Measurements from ENCODE around the gene FARSA.
A peak's percentile ranks its signal among the peaks of the same experiment; 100 is the strongest.
"Not testable (repeated sequence)": the region's sequence is repeated elsewhere in the genome, so short reads cannot be mapped to it uniquely, and the experiment has no call there.

FARSA gene

DNA sequence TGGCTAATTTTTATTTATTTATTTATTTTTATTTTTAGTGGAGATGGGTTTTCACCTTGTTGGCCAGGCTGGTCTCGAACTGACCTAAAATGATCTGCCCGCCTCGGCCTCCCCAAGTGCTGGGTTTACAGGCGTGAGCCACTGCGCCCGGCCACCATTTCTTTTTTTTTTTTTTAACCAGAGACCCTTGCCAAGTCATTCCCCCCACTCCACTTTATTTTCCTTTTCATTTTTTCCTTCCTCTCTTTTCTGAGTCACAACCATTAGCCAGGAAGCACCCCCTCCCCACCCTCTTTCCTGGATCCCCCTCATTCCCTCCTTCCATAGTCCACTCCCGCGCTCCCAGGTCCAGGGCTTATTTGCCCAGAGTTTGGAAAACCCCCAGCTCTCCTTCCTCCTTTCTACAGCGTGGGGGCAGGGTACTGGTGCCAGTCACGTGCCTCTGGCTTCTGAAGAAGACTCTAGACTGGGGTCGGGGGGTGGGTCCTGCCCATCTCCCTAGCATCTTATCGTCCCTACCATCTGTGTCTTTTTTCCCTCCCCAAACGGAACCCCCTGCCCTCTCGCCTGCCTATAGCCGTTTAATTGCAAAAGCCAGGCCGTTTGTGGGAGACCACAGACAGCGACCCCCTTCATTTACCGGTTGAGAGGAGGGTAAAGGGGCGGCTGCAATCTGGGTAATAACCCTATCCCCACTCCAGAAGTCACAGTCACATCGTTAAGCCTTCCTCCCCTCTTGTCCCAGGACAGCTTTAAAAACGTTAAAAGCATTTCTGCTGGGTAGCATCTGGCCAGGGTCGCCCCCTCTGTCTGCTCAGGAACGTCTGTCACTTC, 3.8 kb upstream of the FARSA start:
- peak in 1 of 2 experiments; percentile 23 for DNase-seq

DNA sequence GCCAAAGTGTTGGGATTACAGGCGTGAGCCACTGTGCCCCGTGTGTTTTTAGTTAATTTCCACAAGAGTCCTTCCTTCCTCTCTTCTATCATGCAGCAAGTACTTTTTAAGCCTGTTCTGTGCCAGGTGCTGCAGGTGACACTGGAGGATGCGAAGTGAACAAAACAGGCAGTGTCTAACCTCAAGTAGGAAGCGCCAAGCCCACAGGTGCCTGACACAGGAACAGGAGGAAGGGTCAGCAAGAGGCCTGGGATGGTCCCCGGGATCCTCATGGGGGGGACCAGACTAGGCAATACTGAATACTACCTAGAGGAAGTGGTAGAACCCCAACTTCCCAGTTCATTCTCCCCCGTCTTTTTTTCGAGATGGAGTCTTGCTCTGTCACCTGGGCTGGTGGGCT, 3.1 kb upstream of the FARSA start:
- no peak for DNase-seq

DNA sequence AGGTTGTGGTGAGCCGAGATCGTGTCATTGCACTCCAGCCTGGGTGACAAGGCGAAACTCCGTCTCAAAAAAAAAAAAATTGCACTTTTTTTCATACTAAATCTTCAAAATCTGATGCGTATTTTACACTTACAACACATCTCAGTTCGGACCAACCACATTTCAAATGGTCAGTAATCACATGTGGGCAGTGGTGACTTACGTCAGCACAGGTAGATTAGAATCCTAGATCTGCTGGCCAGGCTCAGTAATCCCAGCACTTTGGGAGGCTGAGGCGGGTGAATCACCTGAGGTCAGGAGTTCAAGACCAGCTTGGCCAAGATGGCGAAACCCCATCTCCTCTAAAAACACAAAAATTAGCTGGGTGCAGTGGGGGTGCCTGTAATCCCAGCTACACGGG, 1.6 kb upstream of the FARSA start:
- no peak for DNase-seq

DNA sequence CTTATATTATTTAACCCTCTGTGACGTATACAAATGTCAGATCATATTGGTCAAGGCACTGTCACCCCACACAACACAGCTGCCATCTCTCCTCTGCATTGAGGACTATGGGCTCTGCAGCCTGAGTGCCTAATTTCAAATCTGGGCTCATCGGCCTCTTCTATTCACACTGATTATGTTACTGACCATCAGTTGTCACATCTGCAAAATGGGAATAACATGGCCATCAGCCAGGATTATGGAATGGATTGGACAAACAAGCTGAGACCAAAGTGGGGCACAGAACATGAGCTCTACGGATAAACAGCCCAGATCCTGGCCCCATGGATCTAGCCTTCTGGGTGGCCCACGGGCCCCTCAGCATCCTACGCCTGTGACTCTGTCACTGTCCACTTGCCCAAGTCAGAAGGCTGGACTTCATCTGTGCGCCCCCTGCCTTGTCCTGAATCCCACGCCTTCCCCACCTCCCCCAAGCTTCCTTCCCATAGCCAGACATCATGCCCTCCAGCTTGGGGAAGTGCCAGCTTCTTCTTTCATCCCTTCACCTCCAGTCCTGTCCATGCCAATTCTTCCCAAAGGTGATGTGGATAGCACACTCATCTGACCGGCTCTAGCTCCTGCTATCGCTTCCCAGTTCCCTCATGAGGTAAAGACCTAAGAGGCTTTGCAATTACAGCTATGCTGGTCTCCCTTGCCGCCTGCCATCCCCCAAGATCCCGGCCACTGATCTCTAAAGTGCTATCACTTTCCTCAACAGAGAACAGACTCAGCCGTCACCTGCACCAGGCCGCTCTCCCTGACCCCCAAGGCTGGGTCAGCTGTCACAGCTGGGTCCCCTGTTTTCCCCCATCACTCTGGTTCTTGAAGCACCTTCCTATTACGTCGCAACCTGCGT, 872 bp downstream of the FARSA start:
- DNase-seq: no peak

DNA sequence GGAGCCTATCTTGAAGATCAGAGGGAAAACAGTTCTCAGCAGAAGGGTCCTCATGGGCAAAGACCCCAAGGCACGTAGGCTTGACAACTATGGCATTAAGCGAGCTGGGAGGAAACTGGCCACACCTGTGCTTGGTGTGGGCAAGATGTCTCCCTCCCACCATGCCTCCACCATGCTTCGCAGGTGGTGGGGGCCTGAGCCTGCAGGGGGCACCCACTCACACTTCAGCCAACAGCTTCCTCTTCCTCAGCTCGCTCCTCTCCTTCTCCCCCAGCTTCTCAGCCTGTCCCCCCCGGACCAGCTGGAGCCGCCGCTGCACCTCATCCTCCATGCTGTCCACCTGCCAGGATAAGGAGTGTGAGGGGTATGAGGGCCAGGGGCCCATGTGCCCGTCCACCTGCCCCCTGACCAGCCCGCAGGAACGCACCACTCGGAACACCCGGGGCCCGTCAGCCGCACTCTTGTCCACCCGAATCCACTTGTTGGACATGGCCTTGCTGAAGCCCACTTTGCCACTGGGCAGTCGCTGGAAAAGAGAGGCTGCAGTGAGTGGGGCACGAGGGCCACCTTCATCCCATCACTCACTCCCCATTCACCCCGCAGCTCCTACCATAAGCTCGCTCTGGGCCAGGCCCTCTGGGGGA, 3.4 kb downstream of the FARSA start:
- no peak for DNase-seq

DNA sequence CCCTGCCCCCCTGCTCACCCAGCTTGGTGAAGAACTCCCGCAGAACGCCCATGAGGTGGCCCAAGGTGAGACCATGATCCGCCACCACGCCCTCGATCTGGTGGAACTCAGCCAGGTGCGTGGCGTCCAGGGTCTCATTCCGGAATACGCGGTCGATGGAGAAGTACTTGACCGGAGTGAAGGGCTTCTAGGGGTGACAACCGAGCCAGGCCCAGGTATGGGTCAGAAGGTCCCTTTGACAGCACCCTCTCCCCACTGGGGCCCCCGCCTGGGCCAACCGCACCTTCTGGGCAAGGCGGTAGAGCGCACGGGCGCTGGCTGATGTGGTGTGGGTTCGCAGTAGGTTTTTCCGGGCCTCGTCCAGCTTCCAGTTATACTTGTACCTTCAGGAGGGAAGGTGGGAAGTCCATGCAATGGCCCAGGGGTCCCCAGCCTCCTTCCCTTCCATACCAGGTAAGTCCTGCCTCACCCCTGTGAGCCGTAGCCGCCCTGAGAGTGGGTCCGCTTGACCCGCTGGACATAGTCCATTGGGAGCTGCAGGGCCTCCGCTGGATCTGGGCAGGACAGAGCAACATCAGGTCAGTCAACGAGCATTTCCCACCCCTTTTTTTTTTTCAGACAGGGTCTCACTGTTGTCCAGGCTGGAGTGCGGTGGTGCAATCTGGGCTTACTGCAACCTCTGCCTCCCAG, 8.7 kb downstream of the FARSA start:
- DNase-seq: no peak

DNA sequence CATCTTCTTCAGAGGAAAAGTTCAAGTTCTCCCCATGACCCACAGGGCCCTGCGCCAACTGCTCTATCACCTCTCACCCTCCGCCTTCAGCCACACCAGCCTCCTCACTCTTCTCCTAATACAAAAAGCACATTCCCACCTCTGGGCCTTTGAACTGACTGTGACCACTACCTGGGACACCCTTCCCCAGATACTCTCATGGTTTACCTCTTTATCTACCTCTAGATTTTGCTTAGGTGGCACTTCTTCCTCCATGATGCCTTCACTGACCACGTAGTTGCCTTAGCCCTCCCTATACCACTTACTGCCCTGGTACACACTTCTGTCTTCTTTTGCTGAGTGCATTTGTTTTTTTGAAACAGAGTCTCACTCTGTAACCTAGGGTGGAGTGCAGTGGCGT, 10.6 kb downstream of the FARSA start:
- no peak for DNase-seq

DNA sequence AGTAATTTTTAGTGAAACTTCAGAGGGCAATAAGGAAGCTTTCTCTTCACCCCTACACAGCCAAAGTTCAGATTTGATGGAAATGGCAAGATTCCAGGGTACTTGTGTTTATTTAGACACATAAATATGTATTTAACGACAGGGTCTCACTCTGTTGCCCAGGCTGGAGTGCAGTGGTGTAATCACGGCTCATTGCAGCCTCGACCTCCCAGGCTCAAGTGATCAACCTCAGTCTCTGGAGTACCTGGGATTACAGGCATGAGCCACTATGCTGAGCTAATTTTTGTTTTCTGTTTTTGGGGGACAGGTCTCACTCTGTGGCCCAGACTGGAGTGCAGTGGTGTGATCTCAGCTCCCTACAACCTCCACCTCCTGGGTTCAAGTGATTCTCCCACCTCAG, 12.5 kb downstream of the FARSA start:
- no peak for DNase-seq

DNA sequence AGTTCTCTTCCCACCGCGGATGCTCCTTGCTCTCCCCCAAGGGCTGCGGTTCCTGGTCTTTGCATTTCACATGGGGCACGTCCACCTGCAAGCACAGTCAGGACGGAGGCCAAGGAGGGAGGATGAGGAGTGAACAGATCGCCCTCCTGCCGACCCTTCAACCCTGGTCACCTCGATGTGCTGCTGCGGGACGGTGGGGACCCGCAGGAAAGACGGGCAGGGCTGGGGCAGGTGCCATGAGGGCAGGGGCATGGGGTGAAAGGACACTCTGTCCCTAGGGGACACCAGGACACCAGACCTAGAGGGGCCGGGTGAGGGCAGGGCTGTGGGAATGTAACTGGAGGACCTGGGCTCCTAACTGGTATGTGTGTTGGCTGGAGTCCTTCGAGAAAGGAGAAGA, 15.3 kb downstream of the FARSA start:
- no peak for DNase-seq

DNA sequence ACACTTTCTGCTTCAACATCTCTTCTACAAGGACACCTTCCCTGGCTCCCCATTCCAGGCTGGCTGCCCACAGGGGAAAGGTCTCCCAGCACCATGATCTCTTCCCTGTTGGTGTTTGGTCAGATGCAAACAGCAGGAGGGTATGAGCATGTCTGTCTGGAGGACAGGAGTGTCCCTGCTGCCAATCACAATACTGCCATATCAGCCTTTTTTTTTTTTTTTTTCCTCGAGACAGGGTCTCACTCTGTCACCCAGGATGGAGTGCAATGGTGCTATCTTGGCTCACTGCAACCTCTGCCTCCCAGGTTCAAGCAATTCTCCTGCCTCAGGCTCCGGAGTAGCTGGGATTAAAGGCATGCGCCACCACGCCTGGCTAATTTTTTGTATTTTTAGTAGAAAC, 17.7 kb downstream of the FARSA start:
- DNase-seq: not testable (repeated sequence)

DNA sequence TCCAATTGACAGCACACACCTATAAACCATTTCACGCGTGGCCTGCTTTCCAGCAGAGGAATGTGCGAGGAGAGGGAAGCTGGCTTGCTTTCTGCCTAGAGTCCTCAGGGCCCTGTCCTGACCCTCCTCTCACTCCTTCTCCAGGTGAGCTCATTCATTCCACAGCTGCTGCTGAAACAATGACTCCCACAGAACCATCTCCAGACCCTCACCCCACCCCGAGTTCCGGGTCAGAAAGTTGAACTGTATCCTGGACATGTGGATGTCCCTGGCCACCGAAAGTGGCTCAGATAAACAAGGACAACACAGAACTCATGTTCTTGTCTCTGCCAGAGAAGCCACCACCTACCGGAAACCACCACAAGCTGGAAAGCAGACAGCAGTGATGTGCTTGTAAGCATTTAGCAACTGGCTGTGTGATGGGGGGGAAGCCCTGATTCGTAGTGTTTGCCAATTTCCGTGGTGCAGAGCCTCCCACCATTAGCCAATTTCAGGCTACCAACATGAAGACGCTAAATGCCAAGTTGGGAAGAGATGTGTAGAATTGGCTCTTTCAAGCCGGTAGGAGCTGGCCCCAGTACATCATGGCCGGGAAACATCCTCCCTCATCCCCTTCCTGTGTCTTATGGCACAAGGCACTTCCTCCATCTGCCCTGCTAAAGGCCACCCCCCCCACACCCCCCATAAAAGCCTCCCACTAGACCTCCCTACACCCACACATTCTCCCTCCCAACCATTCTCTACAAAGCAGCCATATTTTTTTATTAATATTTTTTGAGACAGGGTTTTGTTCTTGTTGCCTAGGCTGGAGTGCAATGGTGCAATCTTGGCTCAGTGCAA, 19.4 kb downstream of the FARSA start:
- peak in 1 of 2 experiments; percentile 60 for DNase-seq

DNA sequence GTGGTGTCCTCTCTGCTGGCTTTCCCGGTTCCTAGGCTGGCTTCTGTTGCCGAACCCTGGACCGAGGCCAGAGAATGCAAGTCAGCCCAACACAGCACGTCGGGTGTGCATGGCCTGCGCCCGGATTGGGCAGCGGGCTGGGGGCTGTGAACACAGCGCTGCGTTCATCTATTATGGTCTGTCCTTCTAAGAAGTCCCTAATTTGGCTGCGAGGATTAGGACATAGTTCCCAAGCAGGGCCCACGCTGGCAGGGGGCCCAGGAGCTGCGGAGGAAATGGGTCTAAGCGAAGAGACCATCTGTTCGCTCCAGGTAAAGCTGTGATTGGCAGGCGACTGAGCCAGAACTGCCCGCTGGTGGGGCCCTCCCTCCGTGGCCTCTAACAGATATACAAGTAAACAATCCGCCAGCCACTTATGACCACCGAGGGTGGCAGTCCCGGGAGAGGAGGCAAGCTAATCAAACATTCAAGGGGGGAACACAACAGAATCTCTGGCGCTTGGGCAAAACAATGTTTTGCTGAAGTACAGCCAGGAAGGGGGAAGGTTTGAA, 20.4 kb downstream of the FARSA start:
- DNase-seq: peak; percentile 91 to 99

DNA sequence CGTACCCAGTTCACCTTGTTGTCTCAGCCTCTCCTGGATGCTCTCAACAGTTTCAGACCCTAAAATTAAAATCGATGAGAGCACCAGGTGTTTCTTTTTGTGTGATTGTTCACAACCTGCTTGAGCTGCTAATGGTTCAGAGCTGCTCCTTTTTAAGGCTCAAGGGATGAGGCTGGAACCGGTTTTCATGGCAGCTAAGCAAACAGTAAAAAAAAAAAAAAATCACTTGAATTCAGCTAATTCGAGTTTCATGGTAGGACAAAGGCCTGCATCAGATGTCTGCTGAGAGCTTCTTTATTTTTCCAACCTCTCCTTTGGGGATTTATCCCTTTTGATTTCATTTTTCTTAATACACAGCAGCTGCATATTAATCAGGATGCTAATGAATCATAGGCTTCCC, 20.9 kb downstream of the FARSA start:
- peak in 1 of 2 experiments; percentile 75 for DNase-seq

DNA sequence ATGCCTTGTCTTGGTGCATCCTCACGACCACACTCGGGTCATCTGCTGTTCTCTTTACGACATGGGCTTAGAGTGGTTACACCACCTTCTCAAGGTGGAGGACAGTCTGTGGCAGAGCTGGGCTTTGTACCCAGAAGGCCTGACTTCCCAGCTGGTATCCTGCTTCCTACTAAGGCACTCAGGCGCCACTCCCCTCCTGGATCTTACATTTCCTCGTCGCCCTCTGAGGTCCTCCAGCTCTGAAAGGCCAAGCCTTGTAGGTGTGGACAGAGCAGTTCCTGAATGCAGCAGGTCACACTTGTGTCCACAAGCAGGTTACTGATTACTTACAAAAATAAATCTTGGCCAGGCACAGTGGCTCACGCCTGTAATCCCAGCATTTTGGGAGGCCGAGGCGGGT, 26.3 kb downstream of the FARSA start:
- no peak for DNase-seq

DNA sequence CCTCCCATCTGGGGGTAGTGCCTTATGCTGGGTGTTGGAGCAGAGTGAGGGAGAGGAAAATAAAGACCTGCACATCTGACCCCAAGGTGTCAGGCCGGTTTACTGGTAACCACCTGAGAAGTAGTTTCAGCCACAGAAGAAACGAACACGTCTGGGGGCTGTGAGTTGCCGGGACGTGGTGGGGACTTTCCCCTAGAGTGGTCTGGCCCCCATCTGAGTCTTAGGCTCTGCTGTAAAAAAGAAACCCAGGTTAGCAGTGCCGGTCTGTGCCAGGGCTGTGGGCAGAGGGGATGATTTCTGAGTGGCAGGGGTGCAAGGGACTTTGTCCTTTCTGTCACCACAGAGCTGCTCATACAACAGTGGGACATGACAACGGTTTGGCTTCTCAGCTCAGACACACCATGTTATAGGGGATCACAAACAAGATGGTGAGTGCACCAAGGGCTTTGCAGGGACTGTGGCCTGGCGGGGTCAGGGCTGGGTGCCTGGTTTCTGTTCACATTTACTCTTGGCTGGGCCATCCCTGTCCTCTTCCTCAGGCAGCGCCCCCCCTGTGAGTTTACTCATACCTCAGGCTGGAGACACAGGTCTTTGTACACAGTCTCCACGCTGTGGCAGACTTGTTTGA, 33.5 kb downstream of the FARSA start:
- DNase-seq: no peak

DNA sequence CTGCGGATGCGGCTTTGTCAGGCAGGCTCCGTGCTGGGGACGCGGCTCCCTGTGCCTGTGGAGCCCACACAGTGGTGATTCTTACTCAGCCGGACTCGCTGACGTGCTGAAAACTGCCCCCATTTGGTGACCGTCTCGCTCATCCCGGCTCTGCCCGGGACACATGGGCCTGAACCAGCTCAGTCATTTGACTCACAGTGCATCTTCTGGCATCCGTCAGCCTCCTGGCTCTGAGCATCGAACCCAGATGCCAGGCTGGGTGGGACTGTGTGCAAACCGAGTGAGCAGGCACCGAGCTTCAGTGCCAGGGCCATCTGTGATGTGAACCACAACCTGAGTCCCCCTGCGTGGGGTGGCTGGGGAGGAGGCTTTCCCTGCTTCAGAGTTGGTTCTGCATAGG, 37.1 kb downstream of the FARSA start:
- no peak for DNase-seq

DNA sequence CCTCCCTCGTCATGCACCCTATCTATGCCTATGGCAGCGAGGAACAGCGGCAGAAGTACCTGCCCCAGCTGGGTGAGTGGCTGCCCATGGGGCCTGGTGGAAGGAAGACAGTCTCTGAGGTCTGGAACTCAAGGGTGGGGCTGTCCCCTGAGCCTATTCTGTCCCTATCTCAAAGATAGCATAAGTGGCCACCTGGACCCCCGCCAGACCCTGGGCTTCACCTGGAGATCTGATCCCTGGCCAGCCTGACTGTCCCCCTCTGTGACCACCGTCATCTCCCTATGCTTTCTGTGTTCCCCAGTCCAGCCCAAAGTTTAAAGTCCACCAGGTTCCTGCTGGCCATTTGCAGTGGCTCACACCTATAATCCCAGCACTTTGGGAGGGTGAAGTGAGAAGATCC, 39.9 kb downstream of the FARSA start:
- DNase-seq: no peak

DNA sequence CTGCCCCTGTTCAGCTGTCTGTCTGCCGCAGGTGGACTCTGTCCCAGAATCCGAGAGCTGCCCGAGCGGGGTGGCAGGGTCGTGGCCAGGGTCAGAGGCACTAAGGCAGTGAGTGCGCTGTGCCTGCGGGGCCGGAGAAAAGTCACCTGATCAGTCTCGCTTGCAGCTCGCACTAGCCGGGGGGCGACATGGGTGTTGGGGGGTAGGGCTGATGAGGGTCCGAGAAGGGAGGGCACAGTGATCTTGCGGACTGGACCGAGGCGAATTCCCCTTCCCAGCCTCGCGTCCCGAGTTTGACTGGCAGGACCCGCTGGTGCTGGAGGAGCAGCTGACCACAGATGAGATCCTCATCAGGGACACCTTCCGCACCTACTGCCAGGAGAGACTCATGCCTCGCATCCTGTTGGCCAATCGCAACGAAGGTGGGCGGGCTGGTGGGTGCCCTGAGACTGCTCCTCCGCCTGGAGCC, 41.9 kb downstream of the FARSA start:
- no peak for DNase-seq

DNA sequence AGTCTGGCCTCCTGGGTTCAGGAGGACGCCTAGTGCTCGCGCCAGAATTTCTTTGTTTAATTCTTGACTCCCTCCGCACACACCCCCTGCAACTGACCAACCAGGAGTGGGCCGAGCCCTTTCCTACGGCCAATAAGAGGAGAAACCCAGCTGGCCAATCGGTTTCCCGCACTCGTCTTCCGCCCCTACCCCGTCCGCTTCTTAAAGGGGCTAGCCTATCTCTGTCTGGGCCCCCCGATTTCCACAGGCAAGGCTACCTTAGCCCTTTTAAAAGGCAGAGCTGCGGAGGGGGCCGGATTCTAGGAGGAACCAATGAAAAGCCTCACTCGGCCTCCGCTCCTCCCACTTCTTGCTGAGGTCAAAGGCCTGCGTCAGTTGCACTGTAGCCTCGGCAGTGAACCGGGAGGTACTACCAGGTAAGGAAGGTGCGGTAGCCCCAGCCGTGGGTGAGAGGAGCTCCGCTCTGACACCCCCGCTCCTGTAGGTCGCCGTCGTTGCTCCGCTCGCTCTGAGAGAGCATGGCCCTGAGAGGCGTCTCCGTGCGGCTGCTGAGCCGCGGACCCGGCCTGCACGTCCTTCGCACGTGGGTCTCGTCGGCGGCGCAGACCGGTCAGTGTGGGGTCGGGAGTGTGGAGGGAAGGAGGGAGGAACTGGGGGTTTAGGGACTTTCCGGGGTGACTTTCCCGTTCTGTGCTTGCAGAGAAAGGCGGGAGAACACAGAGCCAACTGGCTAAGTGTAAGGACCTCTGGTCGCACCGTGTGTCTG, 42.5 kb downstream of the FARSA start, which contains the start of gene GCDH:
TSS of gene GCDH (plus strand) at position 374 of the 766 bp plus-strand sequence. CDS start at position 519, 145 bp downstream.
- peak; percentile 99 for DNase-seq

DNA sequence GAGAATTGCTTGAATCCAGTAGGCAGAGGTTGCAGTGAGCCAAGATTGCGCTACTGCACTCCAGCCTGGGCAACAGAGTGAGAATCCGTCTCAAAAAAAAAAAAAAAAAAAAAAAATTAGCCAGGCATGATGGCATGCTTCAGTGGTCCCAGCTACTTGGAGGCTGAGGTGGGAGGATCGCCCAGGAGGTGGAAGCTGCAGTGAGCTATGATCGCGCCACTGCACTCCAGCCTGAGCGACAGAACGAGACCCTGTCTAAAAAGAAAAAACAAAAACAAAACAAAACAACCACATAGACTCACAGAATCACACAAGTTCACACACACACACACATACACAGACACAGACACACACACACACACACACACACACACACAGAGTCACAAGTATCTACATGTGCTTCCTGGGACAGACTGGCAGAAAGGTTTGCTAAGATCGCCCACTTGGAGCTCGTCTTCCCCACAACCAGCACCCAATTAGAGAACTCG, 43.2 kb downstream of the FARSA start:
- DNase-seq: not testable (repeated sequence)
